Neuronal stem cell (in vitro differentiated cells): ENCODE data around the gene B3GAT1.

ENCODE experiments used
- DNase-seq: peaks from one replicate; pipeline ENCODE4 v3.0.0-alpha.2; 2013; ENCODE audit warnings: low spot score
- H2AFZ ChIP-seq: one replicate; pipeline ENCODE4 v1.6.1; 2013; ENCODE audit warnings: mild to moderate bottlenecking, low read length, inconsistent platforms
- H2AK5ac ChIP-seq: 2 replicates; pipeline ENCODE4 v1.6.1; 2013; ENCODE audit warnings: low read depth, mild to moderate bottlenecking, inconsistent platforms, low read length, moderate library complexity, mixed read lengths
- H2BK120ac ChIP-seq: 2 replicates; pipeline ENCODE4 v1.6.1; 2013; ENCODE audit warnings: low read depth, mild to moderate bottlenecking, inconsistent platforms, low read length, moderate library complexity, mixed read lengths
- H2BK12ac ChIP-seq: one replicate; pipeline ENCODE4 v1.6.1; 2013; ENCODE audit warnings: low read length, inconsistent platforms
- H2BK15ac ChIP-seq: 2 replicates; pipeline ENCODE4 v1.6.1; 2013; ENCODE audit warnings: mild to moderate bottlenecking, low read length, inconsistent platforms, mixed read lengths
- H2BK5ac ChIP-seq: one replicate; pipeline ENCODE4 v1.6.1; 2013; ENCODE audit warnings: inconsistent platforms, mild to moderate bottlenecking, low read length, moderate library complexity
- H3K14ac ChIP-seq: one replicate; pipeline ENCODE4 v1.6.1; 2013; ENCODE audit warnings: low read length, inconsistent platforms
- H3K18ac ChIP-seq: 2 replicates; pipeline ENCODE4 v1.6.1; 2013; ENCODE audit warnings: low read length, inconsistent platforms
- H3K23ac ChIP-seq: 2 replicates; pipeline ENCODE4 v1.6.1; 2013; ENCODE audit warnings: low read depth, mild to moderate bottlenecking, mixed read lengths, low read length, inconsistent platforms; ENCODE audit not compliant: poor library complexity
- H3K27ac ChIP-seq: replicated peaks from 3 replicates; pipeline ENCODE4 v1.5.1; 2013; ENCODE audit warnings: low read length, inconsistent platforms
- H3K27me3 ChIP-seq, 3 experiments: 2 replicates each; pipeline ENCODE4 v1.6.1; 2013; ENCODE audit warnings: low read length in 3 of 3, mild to moderate bottlenecking in 2 of 3, inconsistent platforms in 1 of 3, low read depth in 1 of 3, mixed read lengths in 1 of 3, moderate library complexity in 1 of 3; ENCODE audit not compliant: control insufficient read depth in 3 of 3, insufficient read depth in 3 of 3
- H3K36me3 ChIP-seq, 2 donors: replicated peaks in 1 of 2; 2 replicates each; pipeline ENCODE4 v1.6.1; 2013; ENCODE audit warnings: low read length in 2 of 2; ENCODE audit not compliant: control insufficient read depth in 2 of 2, insufficient read depth in 2 of 2
- H3K4ac ChIP-seq: 2 replicates; pipeline ENCODE4 v1.6.1; 2013; ENCODE audit warnings: inconsistent platforms, mild to moderate bottlenecking, low read length, moderate library complexity
- H3K4me1 ChIP-seq, 2 donors: 1 replicate in 1 of 2; 2 replicates in 1 of 2; pipeline ENCODE4 v1.6.1; 2013; ENCODE audit warnings: low read length in 2 of 2, low read depth in 1 of 2; ENCODE audit not compliant: control insufficient read depth in 2 of 2, insufficient read depth in 1 of 2
- H3K4me2 ChIP-seq: one replicate; pipeline ENCODE4 v1.6.1; 2013; ENCODE audit warnings: mild to moderate bottlenecking, low read length, inconsistent platforms; ENCODE audit not compliant: insufficient read depth, poor library complexity, severe bottlenecking
- H3K4me3 ChIP-seq, 2 donors: 2 replicates each; pipeline ENCODE4 v1.5.1; 2013; ENCODE audit warnings: low read length in 2 of 2, mild to moderate bottlenecking in 2 of 2, inconsistent platforms in 1 of 2, moderate library complexity in 1 of 2
- H3K79me1 ChIP-seq: one replicate; pipeline ENCODE4 v1.6.1; 2013; ENCODE audit warnings: low read depth, mild to moderate bottlenecking, inconsistent platforms, low read length, moderate library complexity
- H3K9ac ChIP-seq: one replicate; pipeline ENCODE4 v1.6.1; 2013; ENCODE audit warnings: mild to moderate bottlenecking, low read depth, low read length, inconsistent platforms; ENCODE audit not compliant: poor library complexity
- H3K9me3 ChIP-seq, 2 donors: replicated peaks in 1 of 2; 2 replicates each; pipeline versions ENCODE3 to v1.6.1; 2013; ENCODE audit warnings: low read length in 2 of 2, mild to moderate bottlenecking in 2 of 2, inconsistent platforms in 1 of 2, low read depth in 1 of 2, mixed read lengths in 1 of 2, moderate library complexity in 1 of 2; ENCODE audit not compliant: control insufficient read depth in 2 of 2, insufficient read depth in 1 of 2
- H4K8ac ChIP-seq: one replicate; pipeline ENCODE4 v1.6.1; 2013; ENCODE audit warnings: low read depth, mild to moderate bottlenecking, inconsistent platforms, low read length, moderate library complexity
- H4K91ac ChIP-seq: one replicate; pipeline ENCODE4 v1.6.1; 2013; ENCODE audit warnings: low read length, low read depth, mild to moderate bottlenecking, inconsistent platforms; ENCODE audit not compliant: poor library complexity
- WGBS, 2 donors: extraction: QIAGEN DNeasy Blood & Tissue Kit; methylation state at CpG; one replicate each; pipeline ENCODE4 v1.1.7; 2013; ENCODE audit warnings: missing lambda C conversion rate in 2 of 2, mixed read lengths in 1 of 2; ENCODE audit not compliant: insufficient read length in 2 of 2, insufficient replicate concordance in 1 of 2; ENCODE audit errors: extremely low coverage in 2 of 2; 5-methylcytosine and 5-hydroxymethylcytosine counted together

B3GAT1 gene

GRCh38 chr11:134386945-134387344, 25.1 kb downstream of the B3GAT1 start:
- H2BK120ac ChIP-seq = no peak overlapping the region
- no peak overlapping the region for H2AK5ac ChIP-seq
- H3K27me3 ChIP-seq = no peaks in the 10 kb centered on the region

GRCh38 chr11:134385774-134386565, 26.1 kb downstream of the B3GAT1 start:
- no peak overlapping the region for H3K23ac ChIP-seq
- H2AFZ ChIP-seq = no peak overlapping the region
- no peak overlapping the region for H3K27ac ChIP-seq
- no CpG with 5 or more reads among the region's 20 CpGs for WGBS, 2 donors
- no peak for DNase-seq
- no peaks in the 10 kb centered on the region for H3K4me1 ChIP-seq
- peaks cover 0 to 2% of the 10 kb centered on the region in 2 donors for H3K9me3 ChIP-seq
- H3K4me2 ChIP-seq = no peak overlapping the region
- H3K79me1 ChIP-seq = peaks cover 4% of the 10 kb centered on the region
- no peak overlapping the region for H2AK5ac ChIP-seq
- H2BK120ac ChIP-seq = no peak overlapping the region
- no peak overlapping the region for H3K14ac ChIP-seq
- H3K27me3 ChIP-seq = no peaks in the 10 kb centered on the region
- no peak overlapping the region for H2BK5ac ChIP-seq
- no peak overlapping the region for H4K8ac ChIP-seq
- peak overlapping the region in 1 of 2 donors; percentile 33 for H3K4me3 ChIP-seq
- no peak overlapping the region for H4K91ac ChIP-seq
- H3K9ac ChIP-seq = no peak overlapping the region
- H3K4ac ChIP-seq = no peak overlapping the region
- no peak overlapping the region for H3K18ac ChIP-seq
- H3K36me3 ChIP-seq = peaks cover 47 to 53% of the 10 kb centered on the region in 2 donors
- no peak overlapping the region for H2BK15ac ChIP-seq
- no peak overlapping the region for H2BK12ac ChIP-seq

More at GRCh38 chr11:134386945-134387344, 25.1 kb downstream of the B3GAT1 start:
- no CpG with 5 or more reads among the region's 6 CpGs for WGBS, 2 donors
- Histone ChIP-seq H3K4me1 (no peaks in the 10 kb centered on the region), H3K4me2 (no peak overlapping the region), H3K36me3 (peaks cover 42 to 44% of the 10 kb centered on the region in 2 donors), H3K4me3 (no peak overlapping the region), H2BK5ac (no peak overlapping the region), H3K4ac (no peak overlapping the region), H3K18ac (no peak overlapping the region), H3K27ac (no peak overlapping the region), H3K9me3 (peaks cover 0 to 2% of the 10 kb centered on the region in 2 donors), H2BK12ac (no peak overlapping the region), H3K9ac (no peak overlapping the region), H2AFZ (no peak overlapping the region), H4K8ac (no peak overlapping the region), H3K14ac (no peak overlapping the region), H2BK15ac (no peak overlapping the region), H3K23ac (no peak overlapping the region), H4K91ac (no peak overlapping the region), H3K79me1 (peaks cover 4% of the 10 kb centered on the region)
- no peak for DNase-seq

- Histone ChIP-seq H2BK120ac (no peak overlapping the region), H3K18ac (no peak overlapping the region), H2BK12ac (no peak overlapping the region), H2AFZ (no peak overlapping the region), H3K4me1 (no peaks in the 10 kb centered on the region), H2BK15ac (no peak overlapping the region), H4K91ac (no peak overlapping the region), H3K27ac (no peak overlapping the region), H4K8ac (no peak overlapping the region), H3K4me3 (no peak overlapping the region), H3K9me3 (peaks cover 0 to 2% of the 10 kb centered on the region in 2 donors), H2BK5ac (no peak overlapping the region), H3K23ac (no peak overlapping the region), H3K27me3 (no peaks in the 10 kb centered on the region), H3K36me3 (peaks cover 46 to 51% of the 10 kb centered on the region in 2 donors), H3K9ac (no peak overlapping the region), H3K79me1 (peaks cover 4% of the 10 kb centered on the region), H3K4me2 (no peak overlapping the region), H3K14ac (no peak overlapping the region), H2AK5ac (no peak overlapping the region), H3K4ac (no peak overlapping the region)
- no CpG with 5 or more reads among the region's 15 CpGs for WGBS, 2 donors
- DNase-seq = no peak
Observed at GRCh38 chr11:134385171-134385570, 26.9 kb downstream of the B3GAT1 start.

GRCh38 chr11:134384406-134384805, 27.6 kb downstream of the B3GAT1 start:
- DNase-seq = no peak
- H3K27me3 ChIP-seq = no peaks in the 10 kb centered on the region
- H2BK120ac ChIP-seq = no peak overlapping the region
- H2BK15ac ChIP-seq = no peak overlapping the region
- peaks cover 4% of the 10 kb centered on the region for H3K79me1 ChIP-seq
- H2BK5ac ChIP-seq = no peak overlapping the region
- peaks cover 0 to 2% of the 10 kb centered on the region in 2 donors for H3K9me3 ChIP-seq
- H3K27ac ChIP-seq = no peak overlapping the region
- peaks cover 51 to 53% of the 10 kb centered on the region in 2 donors for H3K36me3 ChIP-seq
- no peak overlapping the region for H3K14ac ChIP-seq
- H4K91ac ChIP-seq = no peak overlapping the region
- H2AFZ ChIP-seq = no peak overlapping the region
- no peak overlapping the region for H3K4me3 ChIP-seq
- WGBS, 2 donors = no CpG with 5 or more reads among the region's 14 CpGs
- no peak overlapping the region for H3K9ac ChIP-seq
- no peak overlapping the region for H2BK12ac ChIP-seq
- no peak overlapping the region for H3K4ac ChIP-seq
- H3K4me2 ChIP-seq = no peak overlapping the region
- no peaks in the 10 kb centered on the region for H3K4me1 ChIP-seq
- H4K8ac ChIP-seq = no peak overlapping the region
- peak overlapping the region; percentile 82 for H3K23ac ChIP-seq
- no peak overlapping the region for H2AK5ac ChIP-seq
- no peak overlapping the region for H3K18ac ChIP-seq
